Stimulated activated CD4-positive, alpha-beta T cell treated with anti-CD3 and anti-CD28 coated beads, Interleukin-4, amount 100 ng/mL, for 24 hours (primary cell): ENCODE measurements around the gene PRDM15.
"Not testable (repeated sequence)": the region's sequence is repeated elsewhere in the genome, so short reads cannot be mapped to it uniquely, and the experiment has no call there.

Source experiments
- DNase-seq: peaks from one replicate; pipeline ENCODE4 v3.0.0-alpha.2; 2020

The PRDM15 gene

GRCh38 chr21:41802684-41803083, 76.5 kb downstream of the PRDM15 start:
- no peak for DNase-seq

DNA sequence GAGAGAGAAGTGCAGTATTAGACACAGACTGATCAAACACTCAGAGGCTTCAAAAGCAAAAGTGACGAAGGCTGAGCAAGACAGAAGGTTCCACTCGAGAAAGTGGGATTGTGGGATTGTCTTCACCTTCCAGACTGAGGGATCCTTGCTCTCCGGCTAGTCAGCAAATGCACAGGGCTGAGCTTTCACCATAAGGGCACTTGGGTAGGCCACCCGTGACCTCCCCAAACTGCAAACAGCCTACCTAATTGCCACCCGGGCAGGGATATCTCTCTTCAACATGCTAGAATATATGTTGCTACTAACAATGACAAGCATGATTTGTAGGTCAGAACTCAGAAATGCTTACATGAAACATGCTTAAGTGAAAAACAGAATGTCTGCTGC, 77.0 kb downstream of the PRDM15 start:
- DNase-seq: no peak

DNA sequence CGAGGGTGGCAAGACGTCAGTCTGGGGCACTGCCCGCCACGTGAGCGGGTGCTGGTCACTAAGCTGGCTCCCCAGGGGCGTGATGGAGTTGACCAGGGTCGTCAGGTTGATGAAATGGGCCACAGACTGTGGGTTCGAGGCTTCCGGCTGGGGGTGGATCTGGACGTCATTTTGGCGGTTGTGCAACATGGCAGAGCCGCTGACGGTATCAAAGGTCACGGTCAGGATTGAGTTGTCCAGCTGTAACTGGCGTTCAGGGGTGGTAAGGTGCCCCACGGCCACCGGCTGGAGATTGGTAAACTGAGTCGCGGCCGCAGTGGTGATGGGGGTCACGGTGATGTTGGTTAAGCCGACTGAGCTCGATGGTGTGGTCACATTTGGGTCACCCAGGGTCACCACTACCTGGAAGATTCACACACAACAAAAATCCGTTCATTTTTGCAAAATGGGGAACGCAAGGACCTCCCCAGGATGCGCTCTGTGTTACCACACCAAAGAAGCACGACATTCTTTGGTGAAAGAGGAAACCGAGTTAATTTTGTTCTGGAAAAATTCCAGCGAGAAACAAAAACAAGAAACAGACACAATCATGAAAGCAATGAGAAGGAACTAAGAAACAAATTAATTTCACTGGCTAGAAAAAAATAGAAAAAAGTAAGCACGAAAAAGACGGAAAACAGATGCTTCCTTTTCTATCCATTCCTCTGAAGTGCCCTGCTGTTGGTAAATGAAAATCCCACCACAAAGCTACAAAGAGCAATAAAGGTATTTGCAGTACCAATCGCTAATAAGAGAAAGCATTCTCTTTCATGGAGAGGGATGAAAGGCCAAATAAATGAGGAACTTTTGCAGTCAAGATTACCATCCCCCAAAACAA, 77.6 kb downstream of the PRDM15 start:
- no peak for DNase-seq

- no peak for DNase-seq
These were observed 78.5 kb downstream of the PRDM15 start for GRCh38 chr21:41800425-41801320.

DNA sequence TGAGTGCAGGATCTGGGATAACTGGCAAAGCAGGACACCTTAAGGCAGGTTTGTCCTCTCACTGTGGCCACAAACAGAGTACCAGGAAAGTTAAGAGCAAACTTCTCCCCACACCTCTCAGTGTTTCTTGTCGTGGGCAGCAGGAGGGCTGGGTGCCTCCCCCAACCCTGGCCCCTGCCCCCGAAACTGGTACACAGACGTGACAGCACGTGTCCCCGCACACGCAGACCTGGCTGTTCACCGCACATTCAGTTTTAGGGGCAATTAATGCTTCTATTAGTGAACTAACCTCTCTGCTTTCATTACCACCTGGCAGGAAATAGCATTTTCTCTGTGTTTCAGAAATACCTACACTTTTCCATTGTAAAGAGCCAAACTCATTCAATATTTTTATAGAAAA, 79.4 kb downstream of the PRDM15 start:
- no peak for DNase-seq

GRCh38 chr21:41798326-41798725, 80.8 kb downstream of the PRDM15 start:
- no peak for DNase-seq

DNA sequence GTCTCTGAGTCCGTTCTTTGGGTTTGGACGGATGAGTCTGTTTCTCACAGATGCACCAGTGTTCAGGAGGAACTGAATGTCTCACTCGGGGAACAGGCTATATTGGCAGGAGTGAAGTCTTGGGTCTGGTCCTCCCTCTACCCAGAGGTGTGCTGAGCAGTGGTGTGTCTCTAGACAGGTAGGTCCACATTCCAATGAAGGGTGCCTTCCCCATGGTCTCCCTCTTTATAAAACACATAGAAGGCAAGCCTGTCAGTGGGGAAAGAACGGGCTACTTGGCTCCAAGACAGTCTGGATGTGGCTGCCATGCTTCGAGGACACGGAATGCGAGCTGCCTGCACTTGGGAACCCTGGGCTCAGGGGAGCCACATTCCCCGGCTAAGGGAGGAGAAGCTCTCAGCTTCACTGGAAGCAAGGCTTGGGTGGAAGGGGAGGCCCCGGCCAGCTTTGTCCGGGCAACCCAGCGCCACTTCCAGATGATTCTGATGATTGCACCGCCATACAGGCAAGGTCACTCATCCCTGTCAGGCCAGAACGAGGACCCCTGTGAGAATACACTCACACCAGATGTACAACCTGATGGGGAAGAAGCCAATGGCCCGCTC, 82.6 kb downstream of the PRDM15 start:
- DNase-seq: no peak

GRCh38 chr21:41795726-41796125, 83.4 kb downstream of the PRDM15 start:
- no peak for DNase-seq

- no peak for DNase-seq
These were observed 84.5 kb downstream of the PRDM15 start for GRCh38 chr21:41794600-41794999.

GRCh38 chr21:41792711-41793110, 86.4 kb downstream of the PRDM15 start:
- DNase-seq: no peak

- no peak for DNase-seq
These were observed 92.6 kb downstream of the PRDM15 start for GRCh38 chr21:41786509-41786987.

- not testable (repeated sequence) for DNase-seq
These were observed 93.9 kb downstream of the PRDM15 start for GRCh38 chr21:41785262-41785661.

DNA sequence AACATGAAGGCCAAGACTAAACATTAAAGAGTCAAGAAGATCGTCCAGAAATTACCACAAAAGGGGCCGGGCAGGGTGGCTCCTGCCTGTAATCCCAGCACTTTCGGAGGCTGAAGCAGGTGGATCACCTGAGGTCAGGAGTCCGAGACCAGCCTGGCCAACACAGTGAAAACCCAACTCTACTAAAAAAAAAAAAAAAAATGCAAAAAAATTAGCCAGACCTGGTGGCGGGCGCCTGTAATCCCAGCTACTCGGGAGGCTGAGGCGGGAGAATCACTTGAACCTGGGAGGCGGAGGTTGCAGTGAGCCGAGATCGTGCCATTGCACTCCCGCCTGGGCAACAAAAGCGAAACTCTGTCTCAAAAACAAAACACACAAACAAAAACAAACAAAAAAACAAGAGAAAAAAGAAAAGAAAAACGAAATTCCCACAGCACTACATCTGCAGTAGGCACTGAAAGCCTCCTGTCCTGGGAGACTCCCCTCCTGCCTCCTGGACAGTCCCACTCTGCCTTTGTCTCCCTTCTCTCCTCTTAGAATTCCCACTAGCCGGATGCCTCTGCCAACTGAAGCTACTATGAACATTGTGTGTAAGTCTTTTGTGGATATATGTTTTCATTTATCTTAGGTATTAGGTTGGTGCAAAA, 94.6 kb downstream of the PRDM15 start:
- no peak for DNase-seq

GRCh38 chr21:41783476-41784180, 95.5 kb downstream of the PRDM15 start:
- no peak for DNase-seq

DNA sequence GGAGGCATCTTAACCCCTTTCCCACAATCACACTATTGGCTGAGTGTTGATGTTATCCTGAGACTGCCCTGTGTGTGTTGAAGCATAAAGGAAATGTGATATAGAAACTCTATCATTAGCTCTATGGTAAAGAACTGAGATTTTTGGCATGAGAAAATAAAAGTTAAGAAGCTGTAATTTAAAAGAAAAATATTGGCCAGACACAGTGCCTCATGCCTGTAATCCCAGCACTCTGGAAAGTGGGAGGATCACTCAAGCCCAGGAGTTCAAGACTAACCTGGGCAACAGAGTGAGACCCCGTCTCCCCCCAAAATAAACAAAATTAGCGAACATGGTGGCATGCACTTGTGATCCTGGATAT, 98.1 kb downstream of the PRDM15 start:
- no peak for DNase-seq

DNA sequence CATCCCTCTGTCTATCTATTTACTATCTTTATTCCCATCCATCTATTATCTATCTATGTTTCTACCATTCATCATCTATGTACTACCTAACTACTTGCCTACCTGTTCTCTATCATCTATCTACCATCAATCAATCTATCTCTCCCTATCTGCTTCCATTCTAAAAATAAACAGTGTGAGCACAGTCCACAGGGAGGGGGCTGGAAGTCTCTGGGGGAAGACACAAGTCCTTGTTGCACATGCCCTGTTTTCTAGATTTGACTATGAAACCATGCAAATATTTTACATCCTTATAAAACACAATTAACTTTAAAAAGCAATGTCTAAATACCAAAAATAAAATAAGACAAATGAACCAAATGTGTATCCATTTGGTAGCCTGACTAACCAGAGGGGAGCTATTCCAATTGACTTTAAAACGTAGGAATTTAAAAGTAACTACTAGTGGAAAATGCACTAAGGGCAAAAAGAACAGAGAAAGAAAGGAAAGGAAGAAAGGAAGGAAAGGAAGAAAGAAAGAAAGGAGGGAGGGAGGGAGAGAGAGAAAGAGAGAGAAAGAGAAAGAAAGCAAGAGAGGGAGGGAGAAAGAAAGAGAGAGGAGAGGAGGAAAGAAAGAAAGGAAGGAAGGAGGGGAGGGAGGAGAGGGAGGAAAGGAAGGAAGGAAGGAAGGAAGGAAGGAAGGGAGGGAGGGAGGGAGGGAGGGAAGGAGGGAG, 98.7 kb downstream of the PRDM15 start:
- no peak for DNase-seq

- DNase-seq: no peak
These were observed 99.5 kb downstream of the PRDM15 start for GRCh38 chr21:41779659-41780058.

GRCh38 chr21:41778930-41779600, 100.1 kb downstream of the PRDM15 start:
- DNase-seq: no peak

DNA sequence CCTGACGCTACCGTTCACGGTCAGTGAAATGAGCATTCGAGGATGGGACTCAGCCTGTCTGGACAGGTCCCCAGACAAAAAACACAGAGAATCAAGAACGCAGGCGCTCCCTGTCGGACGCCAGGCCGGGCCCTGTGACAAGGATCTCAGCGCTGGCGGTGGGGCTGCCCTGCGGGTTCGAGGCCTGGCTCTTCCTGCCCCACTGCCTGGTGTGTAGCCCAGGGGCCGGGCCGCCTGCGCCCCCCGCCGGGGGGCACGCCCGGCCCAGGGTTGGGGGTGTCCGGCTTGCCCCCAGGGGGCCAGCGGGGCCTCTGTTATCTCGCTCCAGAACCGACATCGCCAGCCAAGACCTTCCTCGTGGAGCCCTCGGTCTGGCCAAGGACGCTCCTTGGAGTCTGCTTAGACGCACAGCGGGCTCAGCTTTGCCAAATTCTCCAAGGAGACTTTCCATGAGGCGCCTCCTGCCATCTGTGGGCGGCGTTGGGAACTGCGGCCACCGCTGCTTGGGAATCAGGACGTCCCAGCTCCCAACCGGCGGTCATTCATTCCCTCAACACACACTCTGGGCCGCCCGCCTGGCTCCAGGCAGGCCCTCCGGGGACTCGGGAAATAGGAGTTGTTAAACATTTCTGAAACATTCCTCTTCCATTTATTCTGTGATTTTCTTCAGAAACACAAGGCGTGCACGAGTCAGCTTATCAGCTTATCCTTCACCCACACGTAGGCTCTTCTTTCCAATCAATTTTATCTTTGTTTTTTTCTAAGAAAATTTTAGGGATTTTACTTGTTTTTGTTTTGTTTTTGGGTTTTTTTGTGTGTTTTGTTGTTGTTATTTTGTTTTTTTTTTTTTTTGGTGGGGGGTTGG, 101.0 kb downstream of the PRDM15 start:
- DNase-seq: no peak

- DNase-seq: no peak
These were observed 102.4 kb downstream of the PRDM15 start for GRCh38 chr21:41776778-41777177.
